GM18505 (cell line): ENCODE measurements around the gene POLR1D.

Source experiments
- ATAC-seq: cut with Tn5 transposase; IDR thresholded peaks from one replicate; pipeline ENCODE4 v1.9.1; 2021; ENCODE audit not compliant: unreplicated experiment
- POLR2A ChIP-seq: IDR thresholded peaks from 4 replicates; pipeline ENCODE4 v1.6.1; 2011; ENCODE audit warnings: borderline replicate concordance; ENCODE audit not compliant: insufficient read depth, insufficient read length; ENCODE audit errors: extremely low read depth

The POLR1D gene

GRCh38 chr13:27659145-27659865 is 37.6 kb downstream of the POLR1D start:
- no peak for TF ChIP-seq POLR2A
- ATAC-seq, result no peak

- ATAC-seq, result no peak
- no peak for TF ChIP-seq POLR2A
These were observed 38.8 kb downstream of the POLR1D start for GRCh38 chr13:27660511-27660910.

- ATAC-seq, result no peak
- no peak for TF ChIP-seq POLR2A
These were observed 39.3 kb downstream of the POLR1D start for GRCh38 chr13:27661017-27661416.

GRCh38 chr13:27662738-27663470 is 41.2 kb downstream of the POLR1D start:
- no peak for TF ChIP-seq POLR2A

GRCh38 chr13:27663947-27664346 is 42.3 kb downstream of the POLR1D start:
- ATAC-seq, result no peak
- no peak for TF ChIP-seq POLR2A

More at GRCh38 chr13:27662738-27663470, 41.2 kb downstream of the POLR1D start:
- no peak for ATAC-seq

GRCh38 chr13:27665333-27665732 is 43.6 kb downstream of the POLR1D start:
- ATAC-seq, result no peak
- no peak for TF ChIP-seq POLR2A

GRCh38 chr13:27665761-27666160 is 44.1 kb downstream of the POLR1D start:
- ATAC-seq, result no peak
- TF ChIP-seq POLR2A, result no peak

GRCh38 chr13:27666951-27667350 is 45.3 kb downstream of the POLR1D start:
- ATAC-seq, result no peak
- no peak for TF ChIP-seq POLR2A

- TF ChIP-seq POLR2A, result no peak
- ATAC-seq, result no peak
These were observed 46.3 kb downstream of the POLR1D start for GRCh38 chr13:27667946-27668345.

GRCh38 chr13:27670861-27671260 is 49.2 kb downstream of the POLR1D start:
- no peak for ATAC-seq
- TF ChIP-seq POLR2A, result no peak

- no peak for ATAC-seq
These were observed 50.3 kb downstream of the POLR1D start for GRCh38 chr13:27672025-27672424.

More at GRCh38 chr13:27672025-27672424, 50.3 kb downstream of the POLR1D start:
- TF ChIP-seq POLR2A, result no peak
